ENCODE results near the gene APC2.
"Not testable (repeated sequence)": the region's sequence is repeated elsewhere in the genome, so short reads cannot be mapped to it uniquely, and the experiment has no call there.

Gene APC2

DNA sequence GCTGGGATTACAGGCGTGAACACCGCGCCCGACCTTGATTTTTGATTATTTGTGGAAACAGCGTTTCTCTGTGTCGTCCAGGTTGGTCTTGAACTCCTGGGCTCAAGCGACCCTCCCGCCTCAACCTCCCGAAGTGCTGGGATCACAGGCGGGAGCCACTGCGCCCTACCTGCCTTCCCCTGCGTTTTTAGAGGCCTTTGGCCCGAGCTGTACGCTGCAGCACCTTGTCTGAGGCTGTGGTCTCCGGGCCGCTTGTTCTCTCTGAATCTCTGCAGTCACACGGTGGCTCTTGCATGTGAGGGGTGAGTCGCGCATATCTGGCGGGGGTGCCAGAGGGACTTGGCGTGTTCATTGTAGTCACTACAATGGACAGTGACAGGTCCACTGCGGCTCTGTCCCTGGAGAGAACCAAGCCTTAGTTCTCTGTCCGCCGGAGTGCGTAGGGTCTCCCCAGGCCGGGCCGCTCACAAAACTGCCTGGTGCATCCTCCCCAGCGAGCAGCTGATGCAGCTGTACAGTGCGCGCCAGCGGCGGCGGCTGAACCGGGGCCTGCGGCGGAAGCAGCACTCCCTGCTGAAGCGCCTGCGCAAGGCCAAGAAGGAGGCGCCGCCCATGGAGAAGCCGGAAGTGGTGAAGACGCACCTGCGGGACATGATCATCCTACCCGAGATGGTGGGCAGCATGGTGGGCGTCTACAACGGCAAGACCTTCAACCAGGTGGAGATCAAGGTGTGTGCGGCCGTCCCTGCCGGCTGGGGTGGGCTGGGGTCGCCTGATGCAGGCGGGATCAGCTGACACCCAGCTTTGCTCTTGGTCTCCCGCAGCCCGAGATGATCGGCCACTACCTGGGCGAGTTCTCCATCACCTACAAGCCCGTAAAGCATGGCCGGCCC lies 10.2 kb upstream of the APC2 start:
- not testable (repeated sequence) for H3K27me3 ChIP-seq (ENCODE audit: control insufficient read depth, insufficient read depth, low read length); DNase-seq (ENCODE audit: low read depth, low spot score); H3K27ac ChIP-seq (ENCODE audit: low read length); H3K4me1 ChIP-seq (ENCODE audit: control insufficient read depth, insufficient read depth, low read length); H3K9me3 ChIP-seq (ENCODE audit: control insufficient read depth, insufficient read depth, low read length)
- WGBS (ENCODE audit: insufficient coverage, insufficient read length) = no CpG with 5 or more reads among the region's 57 CpGs
- Histone ChIP-seq H3K36me3 (ENCODE audit: control insufficient read depth, insufficient read depth, low read length) (peaks cover 32% of the 10 kb centered on the region), H3K4me3 (ENCODE audit: low read length) (peak overlapping the region; percentile 96; the same call in 1 of the 2 replicates)

DNA sequence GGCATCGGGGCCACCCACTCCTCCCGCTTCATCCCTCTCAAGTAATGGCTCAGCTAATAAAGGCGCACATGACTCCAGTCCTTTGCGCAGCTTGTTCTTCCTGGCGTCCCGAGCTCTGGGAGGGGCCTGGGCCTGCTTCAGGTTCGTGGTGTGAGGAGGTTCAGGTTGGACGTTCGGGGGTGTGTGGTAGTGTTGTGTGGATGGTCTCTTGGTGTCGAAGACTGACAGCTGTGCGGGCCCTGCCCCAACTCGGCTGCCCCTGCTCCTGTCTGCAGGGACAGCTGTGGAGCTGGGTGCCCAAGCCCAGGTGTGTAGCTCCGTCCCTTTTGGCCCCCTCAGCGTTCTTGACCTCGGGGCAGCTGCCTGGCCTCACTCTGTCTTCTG lies 9.5 kb upstream of the APC2 start:
- Histone ChIP-seq H3K27ac (ENCODE audit: low read length) (no peak overlapping the region), H3K9me3 (ENCODE audit: control insufficient read depth, insufficient read depth, low read length) (no peaks in the 10 kb centered on the region), H3K4me3 (ENCODE audit: low read length) (no peak overlapping the region), H3K27me3 (ENCODE audit: control insufficient read depth, insufficient read depth, low read length) (no peaks in the 10 kb centered on the region), H3K36me3 (ENCODE audit: control insufficient read depth, insufficient read depth, low read length) (peaks cover 31% of the 10 kb centered on the region), H3K4me1 (ENCODE audit: control insufficient read depth, insufficient read depth, low read length) (peaks cover 5% of the 10 kb centered on the region)
- DNase-seq (ENCODE audit: low read depth, low spot score) = no peak
- no CpG with 5 or more reads among the region's 15 CpGs for WGBS (ENCODE audit: insufficient coverage, insufficient read length)

DNA sequence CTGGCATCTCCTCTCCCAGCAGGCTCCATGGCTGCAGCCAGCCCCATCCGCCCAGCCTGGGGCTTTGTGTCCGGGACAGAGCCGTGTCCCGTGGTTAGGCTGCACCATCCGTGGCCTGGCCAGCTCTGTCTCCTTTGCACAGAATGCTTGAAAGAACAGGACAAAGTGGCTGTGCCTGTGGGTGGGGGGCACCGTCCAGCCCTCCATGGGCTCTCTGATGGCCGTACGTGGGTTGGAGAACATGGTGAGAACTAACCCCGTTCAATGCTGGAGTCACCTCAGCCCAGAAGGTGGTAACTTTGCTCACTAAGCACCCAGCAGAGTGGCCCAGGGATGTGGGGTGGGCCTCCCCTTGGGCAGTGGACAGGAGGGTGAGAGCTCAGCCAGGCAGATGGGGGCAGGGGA lies 8.9 kb upstream of the APC2 start:
- WGBS (ENCODE audit: insufficient coverage, insufficient read length) = no CpG with 5 or more reads among the region's 9 CpGs
- Histone ChIP-seq H3K27me3 (ENCODE audit: control insufficient read depth, insufficient read depth, low read length) (no peaks in the 10 kb centered on the region), H3K27ac (ENCODE audit: low read length) (no peak overlapping the region), H3K4me1 (ENCODE audit: control insufficient read depth, insufficient read depth, low read length) (peaks cover 5% of the 10 kb centered on the region), H3K36me3 (ENCODE audit: control insufficient read depth, insufficient read depth, low read length) (peaks cover 29% of the 10 kb centered on the region), H3K4me3 (ENCODE audit: low read length) (no peak overlapping the region), H3K9me3 (ENCODE audit: control insufficient read depth, insufficient read depth, low read length) (no peaks in the 10 kb centered on the region)
- no peak for DNase-seq (ENCODE audit: low read depth, low spot score)

DNA sequence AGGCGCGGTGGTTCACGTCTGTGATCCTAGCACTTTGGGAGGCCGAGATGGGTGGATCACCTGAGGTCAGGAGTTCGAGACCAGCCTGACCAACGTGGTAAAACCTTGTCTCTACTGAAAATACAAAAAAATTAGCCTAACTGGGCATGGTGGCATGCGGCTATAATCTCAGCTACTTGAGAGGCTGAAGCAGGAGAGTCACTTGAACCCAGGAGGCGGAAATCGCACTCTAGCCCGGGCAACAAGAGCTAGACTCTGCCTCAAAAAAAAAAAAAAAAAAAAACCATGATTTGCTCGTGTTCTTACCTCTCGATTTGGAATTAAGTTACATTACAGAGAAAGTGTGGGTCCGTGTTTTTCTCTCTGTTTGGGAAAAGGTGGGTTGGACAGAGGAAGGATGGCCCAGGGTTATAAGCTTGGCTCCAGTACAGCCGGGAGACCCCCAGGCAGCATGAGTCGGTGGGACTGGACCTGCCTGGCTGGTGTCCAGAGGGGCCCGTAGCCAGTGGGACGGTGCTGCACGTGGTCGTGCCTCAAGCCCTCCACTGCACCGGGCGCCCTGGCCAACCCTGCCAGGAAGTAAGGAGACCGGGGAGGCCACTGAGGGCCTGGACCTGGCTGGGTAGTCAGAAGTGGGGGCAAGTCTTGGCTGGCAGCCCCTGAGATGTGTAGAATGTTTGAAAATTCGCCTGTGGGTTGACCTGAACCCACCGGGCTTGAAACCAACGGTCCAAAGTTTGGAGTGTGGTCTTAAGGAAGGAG lies 8.1 kb upstream of the APC2 start:
- H3K36me3 ChIP-seq (ENCODE audit: control insufficient read depth, insufficient read depth, low read length) = peaks cover 29% of the 10 kb centered on the region
- peaks cover 5% of the 10 kb centered on the region for H3K4me1 ChIP-seq (ENCODE audit: control insufficient read depth, insufficient read depth, low read length)
- WGBS (ENCODE audit: insufficient coverage, insufficient read length) = no CpG with 5 or more reads among the region's 25 CpGs
- no peak overlapping the region for H3K27ac ChIP-seq (ENCODE audit: low read length)
- H3K9me3 ChIP-seq (ENCODE audit: control insufficient read depth, insufficient read depth, low read length) = no peaks in the 10 kb centered on the region
- DNase-seq (ENCODE audit: low read depth, low spot score) = no peak
- H3K4me3 ChIP-seq (ENCODE audit: low read length) = no peak overlapping the region
- peaks cover 2% of the 10 kb centered on the region; the same call in 1 of the 2 replicates for H3K27me3 ChIP-seq (ENCODE audit: control insufficient read depth, insufficient read depth, low read length)

DNA sequence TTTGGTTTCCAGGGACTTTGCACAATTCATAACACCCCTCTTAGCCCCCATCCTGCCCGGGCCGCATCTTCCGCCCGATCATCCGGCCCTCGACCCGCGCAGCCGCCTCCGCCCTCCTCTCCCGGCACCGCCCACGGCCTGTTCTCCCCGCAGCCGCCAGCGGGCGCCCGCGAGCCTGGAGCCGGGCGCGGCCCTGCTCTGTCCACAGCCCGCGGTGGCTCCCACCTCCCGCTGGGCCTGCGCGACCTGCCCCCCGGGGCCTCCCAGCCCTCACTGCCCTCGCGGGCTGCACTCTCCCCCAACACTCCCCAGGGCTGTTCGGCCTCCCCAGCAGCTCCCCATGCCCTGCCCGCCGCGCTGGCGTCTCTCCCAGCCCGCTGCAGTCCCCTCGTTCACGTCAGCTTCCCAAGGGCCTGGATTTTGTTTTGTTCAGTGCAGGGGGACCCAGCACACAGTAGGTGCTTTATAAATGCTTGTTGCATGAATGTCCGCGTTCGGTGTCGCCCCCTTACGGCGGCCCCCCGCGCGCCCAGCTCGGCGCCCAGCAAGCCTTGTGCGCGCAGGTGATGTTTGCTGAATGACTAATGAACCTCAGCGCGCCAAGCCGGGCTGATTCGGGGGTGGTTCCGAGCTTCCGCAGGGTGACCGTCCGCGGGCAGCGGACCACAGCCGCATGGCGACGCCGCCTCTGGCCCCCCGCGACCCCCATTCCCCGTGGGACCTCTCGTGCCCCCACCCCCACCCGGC lies 4.6 kb upstream of the APC2 start:
- peaks cover 19% of the 10 kb centered on the region for H3K36me3 ChIP-seq (ENCODE audit: control insufficient read depth, insufficient read depth, low read length)
- peaks cover 16% of the 10 kb centered on the region; the same call in 1 of the 2 replicates for H3K27me3 ChIP-seq (ENCODE audit: control insufficient read depth, insufficient read depth, low read length)
- H3K9me3 ChIP-seq (ENCODE audit: control insufficient read depth, insufficient read depth, low read length) = no peaks in the 10 kb centered on the region
- H3K4me1 ChIP-seq (ENCODE audit: control insufficient read depth, insufficient read depth, low read length) = peaks cover 6% of the 10 kb centered on the region; the same call in 1 of the 2 replicates
- no peak overlapping the region for H3K27ac ChIP-seq (ENCODE audit: low read length)
- DNase-seq (ENCODE audit: low read depth, low spot score) = no peak
- H3K4me3 ChIP-seq (ENCODE audit: low read length) = peak overlapping the region; percentile 46; the same call in 1 of the 2 replicates
- WGBS (ENCODE audit: insufficient coverage, insufficient read length) = no CpG with 5 or more reads among the region's 70 CpGs

DNA sequence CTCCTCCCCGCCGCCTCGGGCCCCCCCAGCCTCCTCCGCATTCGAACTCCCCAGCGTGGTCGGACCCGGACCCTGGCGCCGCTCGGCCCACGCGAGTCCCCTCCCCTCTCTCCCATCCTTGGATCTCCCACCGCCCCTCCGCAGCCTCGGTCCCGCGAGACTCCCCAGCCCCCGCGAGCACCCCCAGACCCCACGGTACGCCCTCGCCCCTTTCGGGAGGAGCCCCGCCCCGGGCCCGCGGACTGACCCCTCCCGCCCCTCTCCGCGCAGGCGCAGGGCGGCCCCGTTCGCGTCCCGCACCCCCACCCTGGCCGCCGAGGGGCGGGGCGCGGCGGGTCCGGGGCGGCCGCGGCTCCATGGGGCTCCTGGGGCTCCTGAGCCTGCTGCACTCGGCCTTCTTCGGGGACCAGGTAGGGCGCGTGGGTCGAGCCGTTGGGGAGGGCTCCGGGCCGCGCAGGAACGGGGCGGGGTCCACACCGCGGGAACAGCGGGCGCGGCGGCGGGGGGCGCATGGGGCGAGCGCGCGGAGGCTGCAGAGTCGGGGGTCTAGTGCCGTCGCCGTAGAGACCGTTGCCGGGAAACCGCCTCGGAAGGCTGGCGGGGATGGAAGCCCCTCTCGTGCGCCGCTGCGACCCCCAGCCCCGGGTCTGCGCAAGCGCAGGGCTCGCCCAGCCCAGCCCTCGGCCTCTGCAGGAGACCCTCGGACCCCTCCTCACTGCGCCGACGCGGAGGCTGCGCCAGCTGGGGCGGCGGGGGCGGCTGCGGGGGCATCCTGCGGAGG lies 3.8 kb upstream of the APC2 start:
- Histone ChIP-seq H3K4me3 (ENCODE audit: low read length) (peak overlapping the region; percentile 50; the same call in 1 of the 2 replicates), H3K36me3 (ENCODE audit: control insufficient read depth, insufficient read depth, low read length) (peaks cover 11% of the 10 kb centered on the region), H3K4me1 (ENCODE audit: control insufficient read depth, insufficient read depth, low read length) (peaks cover 6% of the 10 kb centered on the region; the same call in 1 of the 2 replicates), H3K9me3 (ENCODE audit: control insufficient read depth, insufficient read depth, low read length) (no peaks in the 10 kb centered on the region), H3K27ac (ENCODE audit: low read length) (no peak overlapping the region), H3K27me3 (ENCODE audit: control insufficient read depth, insufficient read depth, low read length) (peaks cover 23% of the 10 kb centered on the region; the same call in 1 of the 2 replicates)
- WGBS (ENCODE audit: insufficient coverage, insufficient read length) = no CpG with 5 or more reads among the region's 99 CpGs
- DNase-seq (ENCODE audit: low read depth, low spot score) = no peak

DNA sequence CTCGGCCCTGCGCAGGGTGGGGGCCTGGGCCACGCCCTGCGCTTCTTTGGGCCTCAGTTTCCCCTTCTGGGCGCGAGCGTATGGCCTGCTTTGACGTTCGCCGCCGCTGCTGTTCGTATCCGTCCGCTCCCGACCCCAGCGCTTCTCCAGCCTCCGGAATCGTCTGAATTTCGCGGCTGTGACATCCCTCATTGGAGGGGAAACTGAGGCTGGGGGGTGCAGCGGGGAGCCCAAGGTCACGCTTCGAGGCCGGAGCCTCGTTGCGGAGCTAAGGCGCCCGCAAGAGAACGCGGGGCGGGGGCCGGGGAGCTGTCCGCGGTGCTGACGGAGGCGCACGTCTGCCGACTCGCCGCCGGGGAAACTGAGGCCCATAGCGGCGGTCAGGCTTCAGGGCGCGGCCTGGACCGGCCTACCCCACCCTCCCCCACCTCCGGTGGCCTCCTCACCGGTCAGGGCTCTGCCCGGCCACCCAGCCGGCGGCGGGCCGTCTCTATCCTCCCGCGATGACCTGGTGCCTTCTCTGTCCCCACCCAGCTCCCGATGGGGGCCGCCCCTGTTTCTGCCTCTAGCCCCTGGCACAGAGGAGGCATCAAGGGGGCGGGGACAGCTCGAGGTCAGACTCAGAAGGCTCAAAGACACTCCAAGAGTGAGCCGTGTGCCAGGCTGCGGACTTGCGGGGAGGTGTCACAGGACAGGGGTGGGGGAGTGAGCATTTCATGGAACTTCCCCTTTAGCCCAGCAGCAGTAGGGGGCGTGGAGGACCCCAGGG lies 3.0 kb upstream of the APC2 start:
- Histone ChIP-seq H3K4me3 (ENCODE audit: low read length) (peak overlapping the region; percentile 50; the same call in 1 of the 2 replicates), H3K27ac (ENCODE audit: low read length) (no peak overlapping the region), H3K36me3 (ENCODE audit: control insufficient read depth, insufficient read depth, low read length) (peaks cover 4% of the 10 kb centered on the region), H3K27me3 (ENCODE audit: control insufficient read depth, insufficient read depth, low read length) (peaks cover 24% of the 10 kb centered on the region; the same call in 1 of the 2 replicates), H3K4me1 (ENCODE audit: control insufficient read depth, insufficient read depth, low read length) (peaks cover 8% of the 10 kb centered on the region; the same call in 1 of the 2 replicates), H3K9me3 (ENCODE audit: control insufficient read depth, insufficient read depth, low read length) (no peaks in the 10 kb centered on the region)
- no CpG with 5 or more reads among the region's 63 CpGs for WGBS (ENCODE audit: insufficient coverage, insufficient read length)
- no peak for DNase-seq (ENCODE audit: low read depth, low spot score)

DNA sequence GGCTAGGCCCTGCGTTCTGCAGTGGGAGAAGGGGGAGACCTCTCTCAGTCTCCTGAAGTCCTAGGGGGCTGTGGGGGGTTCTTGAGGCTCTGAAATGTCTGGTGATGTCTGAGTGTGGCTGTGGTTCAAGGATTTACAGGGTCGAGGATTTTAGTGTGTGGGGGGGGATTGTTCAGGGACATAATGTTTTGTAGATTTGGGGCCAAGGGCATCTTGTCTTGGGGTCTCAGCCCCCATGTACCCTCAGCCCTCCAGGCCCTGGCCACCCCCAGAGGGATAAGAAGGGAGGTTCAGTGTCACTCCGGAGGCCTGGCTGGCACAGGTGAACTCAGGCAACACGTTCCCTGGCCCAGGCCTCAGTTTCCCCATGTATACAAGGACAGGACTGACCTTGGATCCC lies 2.4 kb upstream of the APC2 start:
- Histone ChIP-seq H3K27me3 (ENCODE audit: control insufficient read depth, insufficient read depth, low read length) (peaks cover 24% of the 10 kb centered on the region; the same call in 1 of the 2 replicates), H3K9me3 (ENCODE audit: control insufficient read depth, insufficient read depth, low read length) (no peaks in the 10 kb centered on the region), H3K4me1 (ENCODE audit: control insufficient read depth, insufficient read depth, low read length) (peaks cover 12% of the 10 kb centered on the region), H3K4me3 (ENCODE audit: low read length) (no peak overlapping the region), H3K36me3 (ENCODE audit: control insufficient read depth, insufficient read depth, low read length) (no peaks in the 10 kb centered on the region), H3K27ac (ENCODE audit: low read length) (no peak overlapping the region)
- no peak for DNase-seq (ENCODE audit: low read depth, low spot score)
- WGBS (ENCODE audit: insufficient coverage, insufficient read length) = 100% methylated on average over 1 of the region's 4 CpGs

DNA sequence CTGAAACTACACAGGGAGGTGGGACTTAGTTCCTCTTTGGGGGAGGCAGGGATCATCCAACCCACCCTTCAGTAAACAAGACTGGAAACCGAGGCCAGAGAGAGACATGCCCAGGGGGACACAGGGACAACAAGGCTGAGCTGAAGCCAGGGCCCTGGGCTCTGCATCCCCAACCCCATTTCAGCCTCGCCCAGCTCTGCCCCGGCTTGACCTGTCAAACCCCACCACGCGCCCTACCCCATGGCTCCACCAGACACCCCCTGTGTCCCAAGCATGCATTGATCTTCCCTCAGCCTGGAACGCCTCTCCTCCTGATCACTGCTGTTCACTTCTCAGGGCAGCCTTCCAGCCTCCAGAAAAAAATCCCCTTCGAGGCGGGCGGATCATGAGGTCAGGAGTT lies 2.0 kb upstream of the APC2 start:
- Histone ChIP-seq H3K27ac (ENCODE audit: low read length) (no peak overlapping the region), H3K4me3 (ENCODE audit: low read length) (no peak overlapping the region), H3K4me1 (ENCODE audit: control insufficient read depth, insufficient read depth, low read length) (peaks cover 12% of the 10 kb centered on the region), H3K27me3 (ENCODE audit: control insufficient read depth, insufficient read depth, low read length) (peaks cover 24% of the 10 kb centered on the region; the same call in 1 of the 2 replicates), H3K36me3 (ENCODE audit: control insufficient read depth, insufficient read depth, low read length) (no peaks in the 10 kb centered on the region), H3K9me3 (ENCODE audit: control insufficient read depth, insufficient read depth, low read length) (no peaks in the 10 kb centered on the region)
- no peak for DNase-seq (ENCODE audit: low read depth, low spot score)
- WGBS (ENCODE audit: insufficient coverage, insufficient read length) = no CpG with 5 or more reads among the region's 9 CpGs

Data from iPS DF 6.9 (cell line).